22Rv1 (cell line): Measurements from ENCODE around the gene STAG3.
"Not testable (repeated sequence)": the region's sequence is repeated elsewhere in the genome, so short reads cannot be mapped to it uniquely, and the experiment has no call there.

Source experiments
- CTCF ChIP-seq: fragments of 450-650 bp; IDR thresholded peaks from 2 replicates; pipeline ENCODE4 v1.5.1; 2017; ENCODE audit warnings: mild to moderate bottlenecking
- ZFX ChIP-seq: fragments of 450-650 bp; IDR thresholded peaks from 2 replicates; pipeline ENCODE4 v1.6.1; 2017; ENCODE audit warnings: antibody characterized with exemption, borderline replicate concordance

- not testable (repeated sequence) for TF ChIP-seq CTCF, ZFX
These were observed 82.3 kb downstream of the STAG3 start for GRCh38 chr7:100259984-100260383.
